ENCODE data around the gene PADI3. TPM values are rescaled to one million over a fixed set of nuclear protein-coding genes. Genes with fewer than 3 reads are reported as not detected.

PADI3 gene
- total and polyA plus RNA-seq, 2 of the 8 experiments (the other 6 are each of a cell fraction or from before 2014, with no cell fraction given), result 0.37 to 0.94 TPM

DNA sequence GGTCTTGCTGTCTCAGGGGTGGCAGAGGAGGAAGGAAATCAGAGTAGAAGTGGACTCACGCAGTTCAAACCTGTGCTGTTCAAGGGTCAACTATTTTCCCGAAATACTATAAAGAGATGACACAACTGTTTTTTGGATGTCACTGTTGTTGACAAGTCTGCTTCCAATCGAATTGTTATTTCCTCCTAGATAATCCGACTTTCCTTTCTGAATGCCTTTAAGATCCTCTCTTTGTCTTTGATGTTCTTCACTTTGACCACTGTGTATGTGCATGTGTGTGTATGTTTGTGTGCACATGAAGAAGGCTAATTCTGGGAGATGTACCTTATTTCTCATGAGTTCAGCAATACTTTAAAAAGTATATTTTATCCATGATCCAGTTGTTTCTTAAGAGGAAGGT lies 80.7 kb downstream of the PADI3 start (continued):
- no peak for TF ChIP-seq YY1 (IDR thresholded peaks at IDR 0.05; ENCODE audit: low read depth, low read length)
- no peak for TF ChIP-seq RFX5 (IDR thresholded peaks at IDR 0.05; ENCODE audit: borderline replicate concordance, low read depth, low read length)

Measured in H1 (cell line).